BLaER1 treated with 17β-estradiol and CSF1 and Interleukin-3, amounts not matched to agents 10 nM and 100 nM (cell line): ENCODE measurements around the gene PTPRB.

Source experiments
- H3K27ac ChIP-seq, 11 experiments: shearing (Covaris generic); formaldehyde crosslinking; 2 replicates each; pipeline ENCODE4 v1.8.1; 2022
- H3K27me3 ChIP-seq, 11 experiments: shearing (Covaris generic); formaldehyde crosslinking; 2 replicates each; pipeline ENCODE4 v1.8.1; 2022
- H3K36me3 ChIP-seq, 11 experiments: shearing (Covaris generic); formaldehyde crosslinking; 2 replicates each; pipeline ENCODE4 v1.8.1; 2022
- H3K4me1 ChIP-seq, 10 experiments: shearing (Covaris generic); formaldehyde crosslinking; 2 replicates each; pipeline ENCODE4 v1.8.1; 2022
- H3K4me2 ChIP-seq, 11 experiments: shearing (Covaris generic); formaldehyde crosslinking; 2 replicates each; pipeline ENCODE4 v1.8.1; 2022
- H3K4me3 ChIP-seq, 10 experiments: shearing (Covaris generic); formaldehyde crosslinking; 2 replicates each; pipeline ENCODE4 v1.8.1; 2022
- H3K9ac ChIP-seq, 11 experiments: shearing (Covaris generic); formaldehyde crosslinking; 2 replicates each; pipeline ENCODE4 v1.8.1; 2022
- H3K9me3 ChIP-seq, 11 experiments: shearing (Covaris generic); formaldehyde crosslinking; replicated peaks in 1 of 11; 2 replicates each; pipeline ENCODE4 v1.8.1; 2022
- H4K20me1 ChIP-seq, 11 experiments: shearing (Covaris generic); formaldehyde crosslinking; 2 replicates each; pipeline ENCODE4 v1.8.1; 2022
- Cebpa-rat ChIP-seq, 11 experiments: shearing (Covaris generic); IDR thresholded peaks; 2 replicates each; pipeline ENCODE4 v1.8.1; 2022

Gene PTPRB

DNA sequence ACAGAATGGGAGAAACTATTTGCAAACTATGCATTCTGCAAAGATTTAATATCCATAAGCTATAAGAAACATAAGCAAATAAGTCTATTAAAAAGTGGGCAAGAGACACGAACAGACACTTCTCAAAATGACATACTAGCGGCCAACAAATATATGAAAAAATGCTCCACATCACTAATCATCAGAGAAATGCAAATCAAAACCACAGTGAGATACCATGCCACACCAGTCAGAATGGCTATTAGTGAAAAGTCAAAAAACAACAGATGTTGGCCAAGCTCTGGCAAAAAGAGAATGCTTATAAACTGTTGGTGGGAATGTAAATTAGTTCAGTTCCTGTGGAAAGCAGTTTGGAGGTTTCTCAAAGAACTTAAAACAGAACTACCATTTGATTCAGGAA is 149.8 kb downstream of the PTPRB start:
- TF ChIP-seq Cebpa-rat (IDR thresholded peaks at IDR 0.05): no peak
- Histone ChIP-seq H3K4me1 (peaks cover 0 to 28% (median 21%) of the 10 kb centered on the region in 10 experiments; a peak in 11 of 20 replicates), H3K9ac (no peak overlapping the region), H3K9me3 (peaks cover 27 to 64% (median 45%) of the 10 kb centered on the region in 11 experiments), H3K27me3 (no peaks in the 10 kb centered on the region), H3K4me3 (no peak overlapping the region), H3K36me3 (no peaks in the 10 kb centered on the region), H3K4me2 (peak overlapping the region in 8 of 11 experiments; percentile 19 to 48 (median 38); a peak in 9 of 22 replicates), H3K27ac (peak overlapping the region in 1 of 11 experiments; percentile 9; a peak in 2 of 22 replicates), H4K20me1 (no peaks in the 10 kb centered on the region)

DNA sequence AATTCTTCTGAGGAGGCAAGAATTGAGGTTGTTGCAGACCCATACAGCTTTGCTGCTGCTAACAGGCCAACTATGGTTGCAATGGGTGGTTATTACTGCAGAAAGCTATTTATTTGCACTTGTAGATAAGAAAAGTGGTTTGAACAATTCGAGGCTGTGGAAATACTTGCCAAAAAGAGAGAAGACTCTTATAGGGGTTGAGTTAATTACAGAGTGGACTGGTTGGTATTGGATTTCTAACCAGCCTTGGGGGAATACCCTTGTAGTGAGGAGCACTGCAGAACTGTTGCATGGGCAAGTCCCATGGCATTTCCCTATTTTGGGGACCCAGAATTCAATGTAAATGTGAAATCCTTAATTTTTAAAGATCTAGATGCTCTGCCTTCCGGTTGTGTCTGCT is 150.6 kb downstream of the PTPRB start:
- Histone ChIP-seq H3K36me3 (no peaks in the 10 kb centered on the region), H3K9ac (no peak overlapping the region), H3K4me1 (peaks cover 0 to 27% (median 21%) of the 10 kb centered on the region in 10 experiments; a peak in 9 of 20 replicates), H3K27me3 (no peaks in the 10 kb centered on the region), H3K4me3 (no peak overlapping the region), H3K27ac (no peak overlapping the region), H4K20me1 (no peaks in the 10 kb centered on the region), H3K9me3 (peaks cover 27 to 59% (median 39%) of the 10 kb centered on the region in 11 experiments), H3K4me2 (peak overlapping the region in 7 of 11 experiments; percentile 19 to 47 (median 32); a peak in 10 of 22 replicates)
- TF ChIP-seq Cebpa-rat (IDR thresholded peaks at IDR 0.05): no peak

DNA sequence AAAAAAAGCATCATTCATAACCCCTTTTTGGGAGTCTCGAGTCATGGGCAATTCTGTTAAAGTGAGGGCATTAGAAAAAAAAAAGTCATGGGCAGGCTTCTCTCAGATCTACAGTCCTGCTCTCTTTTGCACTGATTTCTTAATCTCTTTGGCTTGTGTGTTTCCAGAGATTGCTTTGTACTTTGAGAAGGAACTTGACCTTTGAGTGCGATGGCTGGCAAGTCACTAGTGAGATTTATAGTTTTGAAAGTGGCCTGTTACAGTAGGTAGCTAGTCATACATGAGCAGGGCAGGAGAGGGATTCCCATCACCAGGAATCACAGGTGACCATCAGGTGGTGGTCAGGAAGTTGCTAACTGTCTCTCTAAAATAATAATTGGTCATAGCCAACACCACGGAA is 151.5 kb downstream of the PTPRB start:
- H4K20me1 ChIP-seq: no peaks in the 10 kb centered on the region
- H3K27me3 ChIP-seq: no peaks in the 10 kb centered on the region
- H3K4me3 ChIP-seq: no peak overlapping the region
- no peak overlapping the region; a peak in 1 of 22 replicates for H3K4me2 ChIP-seq
- H3K27ac ChIP-seq: no peak overlapping the region
- peaks cover 27 to 50% (median 37%) of the 10 kb centered on the region in 11 experiments for H3K9me3 ChIP-seq
- TF ChIP-seq Cebpa-rat (IDR thresholded peaks at IDR 0.05): no peak
- H3K36me3 ChIP-seq: no peaks in the 10 kb centered on the region
- H3K4me1 ChIP-seq: peaks cover 0 to 27% (median 21%) of the 10 kb centered on the region in 10 experiments; a peak in 9 of 20 replicates
- no peak overlapping the region for H3K9ac ChIP-seq

DNA sequence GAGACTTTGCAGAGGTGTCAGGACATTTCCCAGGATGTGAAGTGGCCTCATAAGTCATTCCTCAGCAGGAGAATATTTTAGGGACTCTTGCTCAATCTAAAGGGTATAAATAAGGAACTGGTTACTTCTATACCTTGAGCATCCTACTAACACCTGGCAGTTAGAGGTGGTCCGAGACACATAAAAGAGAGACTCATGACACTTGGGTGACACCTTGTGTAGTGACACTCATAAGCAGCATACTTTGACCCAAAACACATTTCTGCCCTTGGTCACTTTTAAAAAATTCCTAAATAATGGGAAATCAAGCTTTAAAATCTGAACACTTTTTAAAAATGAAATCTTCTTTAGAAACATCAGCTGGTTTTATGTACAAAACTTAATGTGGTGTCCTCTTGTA is 152.8 kb downstream of the PTPRB start:
- H3K4me1 ChIP-seq: peaks cover 0 to 27% (median 21%) of the 10 kb centered on the region in 10 experiments; a peak in 9 of 20 replicates
- no peak overlapping the region for H3K9ac ChIP-seq
- H3K9me3 ChIP-seq: peaks cover 16 to 42% (median 28%) of the 10 kb centered on the region in 11 experiments
- H3K4me2 ChIP-seq: no peak overlapping the region
- H4K20me1 ChIP-seq: no peaks in the 10 kb centered on the region
- H3K4me3 ChIP-seq: no peak overlapping the region
- TF ChIP-seq Cebpa-rat (IDR thresholded peaks at IDR 0.05): no peak
- H3K27ac ChIP-seq: no peak overlapping the region
- no peaks in the 10 kb centered on the region for H3K36me3 ChIP-seq
- no peaks in the 10 kb centered on the region for H3K27me3 ChIP-seq

DNA sequence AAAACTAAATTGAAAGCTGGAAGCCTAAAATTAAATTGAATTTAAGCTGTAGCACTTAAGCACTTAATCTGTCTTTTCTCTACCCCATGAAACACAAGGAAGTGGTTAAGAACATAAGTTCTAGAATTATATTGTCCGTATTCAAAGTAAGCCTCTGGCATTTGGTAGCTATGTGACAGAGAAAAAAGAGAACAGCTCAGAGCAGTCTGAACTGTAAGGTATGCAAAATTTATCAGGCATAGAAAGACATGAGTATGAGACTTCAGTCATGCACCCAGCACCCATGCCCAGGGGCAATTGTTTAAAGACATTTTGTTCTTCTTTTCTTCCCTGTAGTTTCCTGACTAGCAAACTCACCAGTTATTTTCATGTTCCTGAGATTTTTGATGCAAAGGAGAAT is 154.5 kb downstream of the PTPRB start:
- TF ChIP-seq Cebpa-rat (IDR thresholded peaks at IDR 0.05): no peak
- no peaks in the 10 kb centered on the region for H4K20me1 ChIP-seq
- no peaks in the 10 kb centered on the region for H3K27me3 ChIP-seq
- peaks cover 0 to 21% (median 15%) of the 10 kb centered on the region in 10 experiments; a peak in 9 of 20 replicates for H3K4me1 ChIP-seq
- no peak overlapping the region for H3K4me2 ChIP-seq
- no peak overlapping the region for H3K9ac ChIP-seq
- no peak overlapping the region for H3K27ac ChIP-seq
- no peaks in the 10 kb centered on the region for H3K36me3 ChIP-seq
- H3K4me3 ChIP-seq: no peak overlapping the region
- peaks cover 0 to 25% (median 11%) of the 10 kb centered on the region in 11 experiments; a peak in 15 of 22 replicates for H3K9me3 ChIP-seq

DNA sequence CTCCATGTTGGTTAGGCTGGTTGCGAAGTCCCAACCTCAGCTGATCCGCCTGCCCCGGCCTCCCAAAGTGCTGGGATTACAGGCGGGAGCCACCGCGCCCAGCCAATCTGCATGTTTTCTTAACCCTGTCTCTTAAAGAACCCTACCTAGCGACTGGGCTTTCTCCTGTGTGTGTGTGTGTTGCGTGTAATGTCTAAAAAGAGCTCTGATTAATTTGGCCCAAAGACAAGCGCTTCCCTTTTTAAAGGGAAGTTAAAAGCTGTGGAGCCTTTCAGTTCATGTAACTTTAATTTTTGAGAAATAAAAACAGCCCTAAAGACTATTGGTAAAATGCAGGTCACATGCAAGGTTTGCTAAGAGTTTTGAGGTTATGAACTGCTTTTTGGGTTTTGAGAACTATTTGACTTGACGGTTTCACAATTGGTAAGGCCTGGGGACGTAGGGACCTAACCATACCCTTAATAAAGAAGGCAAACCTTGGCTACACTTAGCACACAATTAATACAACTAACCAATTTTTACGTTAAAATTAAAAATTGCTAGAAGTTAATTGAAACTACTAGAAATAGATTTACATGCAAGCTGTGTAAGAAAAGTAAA is 167.9 kb downstream of the PTPRB start:
- no peak for TF ChIP-seq Cebpa-rat (IDR thresholded peaks at IDR 0.05)
- Histone ChIP-seq H3K9ac (no peak overlapping the region), H3K27ac (no peak overlapping the region), H3K4me2 (no peak overlapping the region), H3K9me3 (peaks cover 6 to 20% (median 12%) of the 10 kb centered on the region in 11 experiments), H4K20me1 (no peaks in the 10 kb centered on the region), H3K4me3 (no peak overlapping the region), H3K4me1 (0 out of 20 replicates have a peak, but pooled peaks cover 0 to 6% (median 0%) of the 10 kb centered on the region in 10 experiments), H3K36me3 (no peaks in the 10 kb centered on the region), H3K27me3 (no peaks in the 10 kb centered on the region)

DNA sequence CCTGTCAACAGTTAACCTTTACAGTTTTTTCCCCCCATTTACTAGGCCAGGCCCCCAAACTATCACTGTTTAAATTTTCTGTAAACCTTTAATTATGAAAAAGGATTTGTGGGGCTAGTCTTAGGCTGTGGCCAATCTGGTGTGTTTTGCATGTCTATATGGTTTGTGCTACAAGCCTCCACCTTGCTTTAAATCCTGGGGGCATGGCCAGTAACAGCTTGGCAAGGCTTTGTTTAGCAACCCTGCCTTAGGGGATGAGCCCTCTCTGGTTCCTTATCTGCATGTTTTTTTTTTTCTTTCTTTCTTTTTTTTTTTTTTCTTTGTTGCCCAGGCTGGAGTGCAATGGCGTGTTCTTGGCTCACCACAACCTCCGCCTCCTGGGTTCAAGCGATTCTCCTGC is 168.5 kb downstream of the PTPRB start:
- peaks cover 12 to 26% (median 17%) of the 10 kb centered on the region in 11 experiments for H3K9me3 ChIP-seq
- H3K36me3 ChIP-seq: 0 out of 22 replicates have a peak, but pooled peaks cover 0 to 3% (median 0%) of the 10 kb centered on the region in 11 experiments
- H4K20me1 ChIP-seq: no peaks in the 10 kb centered on the region
- H3K4me1 ChIP-seq: 0 out of 20 replicates have a peak, but pooled peaks cover 0 to 6% (median 0%) of the 10 kb centered on the region in 10 experiments
- no peaks in the 10 kb centered on the region for H3K27me3 ChIP-seq
- H3K4me3 ChIP-seq: no peak overlapping the region
- H3K27ac ChIP-seq: no peak overlapping the region
- no peak overlapping the region for H3K4me2 ChIP-seq
- no peak for TF ChIP-seq Cebpa-rat (IDR thresholded peaks at IDR 0.05)
- H3K9ac ChIP-seq: no peak overlapping the region

DNA sequence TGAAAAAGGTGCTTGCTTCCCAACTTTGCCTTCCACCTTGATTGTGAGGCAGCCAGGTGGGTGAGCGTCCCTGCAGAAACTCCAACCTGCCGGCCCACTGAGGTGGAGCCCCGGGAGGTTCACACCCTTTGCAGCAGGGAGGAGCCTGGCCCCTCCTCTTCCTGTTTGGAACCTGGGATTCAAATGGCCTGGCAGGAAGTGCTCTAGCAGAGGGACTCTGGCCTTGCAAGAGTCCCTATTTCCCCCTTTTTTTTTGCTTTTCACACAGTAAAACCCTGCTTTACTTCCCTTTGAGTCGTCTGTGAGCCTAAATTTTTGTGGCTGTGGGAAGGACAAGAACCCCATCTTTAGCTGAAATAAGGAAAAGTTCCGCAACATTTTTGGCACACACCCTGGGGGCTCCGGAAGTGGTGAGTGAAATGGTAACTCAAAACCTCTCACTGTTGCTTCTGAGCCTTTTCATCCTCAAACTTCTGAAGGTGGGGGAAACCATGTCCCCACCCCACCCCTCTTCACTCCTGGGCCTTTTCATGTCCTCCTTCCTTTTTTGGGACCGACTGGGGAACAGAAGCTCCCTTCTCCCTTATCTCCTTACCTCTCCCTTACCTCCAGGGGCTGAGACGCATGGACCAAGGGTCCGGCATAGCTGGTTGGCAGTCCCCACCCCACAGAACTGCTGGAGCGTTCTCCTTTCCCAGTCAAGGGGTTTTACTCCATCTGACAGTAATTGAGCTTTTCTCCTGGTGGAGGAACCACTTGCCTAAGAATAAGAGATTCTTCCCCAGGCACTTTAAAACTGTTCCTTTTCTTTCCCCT is 169.1 kb downstream of the PTPRB start:
- Histone ChIP-seq H3K9ac (no peak overlapping the region), H3K4me2 (0 out of 22 replicates have a peak overlapping the region, but pooled peaks of 2 of the 11 experiments have one; percentile 11 to 29), H3K36me3 (0 out of 22 replicates have a peak, but pooled peaks cover 0 to 6% (median 0%) of the 10 kb centered on the region in 11 experiments), H3K4me3 (no peak overlapping the region), H3K9me3 (peaks cover 18 to 32% (median 24%) of the 10 kb centered on the region in 11 experiments), H3K4me1 (0 out of 20 replicates have a peak, but pooled peaks cover 0 to 6% (median 0%) of the 10 kb centered on the region in 10 experiments), H4K20me1 (no peaks in the 10 kb centered on the region), H3K27me3 (no peaks in the 10 kb centered on the region), H3K27ac (no peak overlapping the region)
- no peak for TF ChIP-seq Cebpa-rat (IDR thresholded peaks at IDR 0.05)

DNA sequence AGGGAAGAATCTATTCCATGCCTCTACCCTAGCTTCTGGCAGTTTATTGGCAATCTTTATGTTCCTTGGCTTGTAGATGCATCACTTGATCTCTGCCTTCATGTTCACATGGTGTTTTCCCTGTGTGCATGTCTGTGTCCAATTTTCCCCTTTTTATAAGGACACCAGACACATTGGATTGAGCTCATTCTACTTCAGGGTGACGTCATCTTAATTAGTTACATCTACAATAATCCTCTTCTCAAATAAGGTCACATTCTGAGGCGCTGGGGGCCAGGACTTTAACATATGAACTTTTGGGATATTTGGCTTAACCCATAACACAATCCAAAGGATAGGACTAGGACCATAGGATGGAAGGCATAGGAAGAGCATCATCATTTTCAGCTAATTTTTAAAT is 169.8 kb downstream of the PTPRB start:
- Histone ChIP-seq H3K9me3 (peaks cover 22 to 38% (median 30%) of the 10 kb centered on the region in 11 experiments), H3K36me3 (0 out of 22 replicates have a peak, but pooled peaks cover 0 to 6% (median 0%) of the 10 kb centered on the region in 11 experiments), H3K27me3 (no peaks in the 10 kb centered on the region), H3K4me3 (no peak overlapping the region), H4K20me1 (no peaks in the 10 kb centered on the region), H3K27ac (no peak overlapping the region), H3K9ac (no peak overlapping the region), H3K4me1 (0 out of 20 replicates have a peak, but pooled peaks cover 0 to 6% (median 0%) of the 10 kb centered on the region in 10 experiments), H3K4me2 (no peak overlapping the region)
- no peak for TF ChIP-seq Cebpa-rat (IDR thresholded peaks at IDR 0.05)
